WTC11 (cell line): ENCODE data around the gene HOXD10. TPM values are rescaled to one million over a fixed set of nuclear protein-coding genes. Genes with fewer than 3 reads are reported as not detected.

Source experiments
- ATAC-seq: fragments of 200-7000 bp; cut with Tn5 transposase; 2 replicates; pipeline ENCODE4 v1.10.0; 2021; ENCODE audit warnings: mild to moderate bottlenecking, moderate library complexity
- CTCF ChIA-PET: fragments of 300-600 bp; sonication (Branson Sonifier 250); formaldehyde crosslinking; loops from one replicate; lab custom pipeline; 2021; ENCODE audit warnings: antibody characterized with exemption; lab: Charles Lee
- POLR2A ChIA-PET: fragments of 350-600 bp; sonication (Branson Sonifier 250); formaldehyde crosslinking; loops from one replicate; lab custom pipeline; 2021; ENCODE audit warnings: antibody characterized with exemption; lab: Charles Lee
- DNase-seq: peaks from one replicate; pipeline ENCODE4 v3.0.0; 2021; ENCODE audit warnings: low spot score
- H3K27ac Mint-ChIP-seq: 2 replicates; pipeline ENCODE4 v1.8.0; 2021; ENCODE audit warnings: mixed read lengths
- H3K27me3 Mint-ChIP-seq: 2 replicates; pipeline ENCODE4 v1.8.0; 2021; ENCODE audit warnings: low read depth, mild to moderate bottlenecking, moderate library complexity, mixed read lengths
- H3K36me3 Mint-ChIP-seq: 2 replicates; pipeline ENCODE4 v1.8.0; 2021; ENCODE audit warnings: mixed read lengths
- H3K4me1 Mint-ChIP-seq: 2 replicates; pipeline ENCODE4 v1.8.0; 2022; ENCODE audit warnings: mixed read lengths
- H3K4me3 Mint-ChIP-seq: 2 replicates; pipeline ENCODE4 v1.8.0; 2021; ENCODE audit warnings: mild to moderate bottlenecking, moderate library complexity, mixed read lengths
- H3K9me3 Mint-ChIP-seq: 2 replicates; pipeline ENCODE4 v1.8.0; 2021; ENCODE audit warnings: mixed read lengths
- ATF1 ChIP-seq: sonication (generic); formaldehyde crosslinking; IDR thresholded peaks from 2 replicates; pipeline ENCODE4 v1.8.1; 2023; ENCODE audit warnings: mild to moderate bottlenecking, moderate library complexity, missing genetic modification reagents
- CREB1 ChIP-seq: sonication (generic); formaldehyde crosslinking; IDR thresholded peaks from 2 replicates; pipeline ENCODE4 v1.8.0; 2023; ENCODE audit warnings: mild to moderate bottlenecking, missing genetic modification reagents
- CREM ChIP-seq: sonication (generic); formaldehyde crosslinking; IDR thresholded peaks from 2 replicates; pipeline ENCODE4 v1.8.1; 2022; ENCODE audit warnings: mild to moderate bottlenecking, missing genetic modification reagents, moderate library complexity
- ESRRA ChIP-seq: sonication (generic); formaldehyde crosslinking; IDR thresholded peaks from 2 replicates; pipeline ENCODE4 v1.8.1; 2022; ENCODE audit warnings: mild to moderate bottlenecking, missing genetic modification reagents, borderline replicate concordance
- NFYB ChIP-seq: sonication (generic); formaldehyde crosslinking; conservative IDR thresholded peaks from 2 replicates; pipeline ENCODE4 v1.8.0; 2022; ENCODE audit warnings: low read depth, missing genetic modification reagents
- NR2C2 ChIP-seq: sonication (generic); formaldehyde crosslinking; IDR thresholded peaks from 2 replicates; pipeline ENCODE4 v1.8.0; 2022; ENCODE audit warnings: mild to moderate bottlenecking, missing genetic modification reagents
- NR3C1 ChIP-seq: sonication (generic); formaldehyde crosslinking; conservative IDR thresholded peaks from 2 replicates; pipeline ENCODE4 v1.8.1; 2023; ENCODE audit warnings: low read depth, mild to moderate bottlenecking, missing genetic modification reagents
- RELA ChIP-seq: sonication (generic); formaldehyde crosslinking; IDR thresholded peaks from 2 replicates; pipeline ENCODE4 v1.8.1; 2022; ENCODE audit warnings: missing genetic modification reagents, mild to moderate bottlenecking, borderline replicate concordance
- SOX15 ChIP-seq: fragments of 250-450 bp; sonication (Bioruptor Pico); IDR thresholded peaks from 2 replicates; pipeline ENCODE4 v1.9.0; 2021; ENCODE audit warnings: mild to moderate bottlenecking
- ZNF317 ChIP-seq: sonication (generic); formaldehyde crosslinking; IDR thresholded peaks from 2 replicates; pipeline ENCODE4 v1.8.1; 2023; ENCODE audit warnings: low read depth, mild to moderate bottlenecking, moderate library complexity, missing genetic modification reagents, borderline replicate concordance
- ZNF396 ChIP-seq: fragments of 250-450 bp; sonication (Bioruptor Pico); IDR thresholded peaks from 2 replicates; pipeline ENCODE4 v1.8.0; 2021; ENCODE audit warnings: mild to moderate bottlenecking, moderate library complexity, borderline replicate concordance
- total RNA-seq: library from RNA; stranded (reverse); gene quantifications from 3 replicates; pipeline ENCODE4 v1.2.3, GENCODE V29; 2021
- TF ChIP-seq, protein P1 (sequence below): sonication (generic); formaldehyde crosslinking; IDR thresholded peaks from 2 replicates; pipeline ENCODE4 v1.8.0; 2022; ENCODE audit warnings: mild to moderate bottlenecking, missing genetic modification reagents
- TF ChIP-seq, protein P2 (sequence below): sonication (generic); formaldehyde crosslinking; IDR thresholded peaks from 2 replicates; pipeline ENCODE4 v1.8.0; 2022; ENCODE audit warnings: mild to moderate bottlenecking, missing genetic modification reagents
- TF ChIP-seq, protein P3 (sequence below): sonication (generic); formaldehyde crosslinking; IDR thresholded peaks from 2 replicates; pipeline ENCODE4 v1.8.1; 2023; ENCODE audit warnings: mild to moderate bottlenecking, missing genetic modification reagents, moderate library complexity
- TF ChIP-seq, protein P4 (sequence below): fragments of 250-450 bp; sonication (Bioruptor Pico); IDR thresholded peaks from 2 replicates; pipeline ENCODE4 v2.1.2; 2022; ENCODE audit warnings: mild to moderate bottlenecking, moderate library complexity
- TF ChIP-seq, protein P5 (sequence below): fragments of 250-450 bp; sonication (Bioruptor Pico); IDR thresholded peaks from 2 replicates; pipeline ENCODE4 v1.9.0; 2021; ENCODE audit warnings: mild to moderate bottlenecking, borderline replicate concordance
- TF ChIP-seq, protein P6 (sequence below): sonication (generic); formaldehyde crosslinking; IDR thresholded peaks from 2 replicates; pipeline ENCODE4 v1.8.1; 2022; ENCODE audit warnings: mild to moderate bottlenecking, missing genetic modification reagents, moderate library complexity, borderline replicate concordance

Gene HOXD10
- total RNA-seq, 1 experiment from 2014 or later, result not detected

DNA sequence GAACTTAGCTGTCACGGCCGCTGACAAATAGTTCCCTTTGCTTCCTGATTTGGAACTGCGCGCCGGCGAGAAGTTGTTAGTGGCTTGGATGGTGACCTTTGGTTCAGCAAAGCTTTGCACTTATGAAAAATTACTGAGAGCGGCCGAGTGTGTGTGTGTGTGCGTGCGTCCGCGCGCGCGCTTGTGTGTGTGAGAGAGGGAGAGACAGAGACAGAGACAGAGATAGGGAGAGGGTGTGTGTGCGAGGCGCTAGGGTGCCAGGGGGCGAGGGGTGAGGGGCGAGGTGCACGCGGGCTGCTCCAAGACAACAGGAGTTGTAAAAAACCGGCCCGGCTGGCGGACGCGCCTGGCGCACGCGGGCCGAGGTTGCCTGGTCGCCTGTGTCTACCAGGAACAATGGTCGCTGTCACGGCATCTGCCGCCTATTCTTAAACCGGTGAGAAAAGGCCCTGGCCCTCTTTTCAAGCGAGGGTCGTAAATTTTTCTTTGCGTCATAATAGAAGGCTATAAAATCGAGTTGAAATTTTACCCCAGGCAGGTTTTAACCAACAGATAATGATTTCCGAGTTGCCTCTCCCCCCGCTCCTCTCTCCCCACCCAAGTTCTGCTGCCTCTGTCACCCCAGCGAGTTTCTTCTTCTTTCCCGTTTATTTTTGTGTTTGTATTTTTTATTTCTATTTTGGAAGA, 41.1 kb downstream of the HOXD10 start:
- DNase-seq, result no peak
- peaks cover 100% of the 10 kb centered on the region for H3K27me3 Mint-ChIP-seq
- ChIA-PET CTCF (no interaction called here), POLR2A (no interaction called here)
- no peaks in the 10 kb centered on the region for H3K9me3 Mint-ChIP-seq
- H3K27ac Mint-ChIP-seq, result no peak overlapping the region
- no peak overlapping the region for H3K4me3 Mint-ChIP-seq
- ATAC-seq, result no peak
- H3K4me1 Mint-ChIP-seq, result peaks cover 29% of the 10 kb centered on the region
- H3K36me3 Mint-ChIP-seq, result peaks cover 2% of the 10 kb centered on the region; the same call in 1 of the 2 replicates
- TF ChIP-seq CREM, result no peak
- no peak for TF ChIP-seq SOX15 (CRISPR knock-in tag)

DNA sequence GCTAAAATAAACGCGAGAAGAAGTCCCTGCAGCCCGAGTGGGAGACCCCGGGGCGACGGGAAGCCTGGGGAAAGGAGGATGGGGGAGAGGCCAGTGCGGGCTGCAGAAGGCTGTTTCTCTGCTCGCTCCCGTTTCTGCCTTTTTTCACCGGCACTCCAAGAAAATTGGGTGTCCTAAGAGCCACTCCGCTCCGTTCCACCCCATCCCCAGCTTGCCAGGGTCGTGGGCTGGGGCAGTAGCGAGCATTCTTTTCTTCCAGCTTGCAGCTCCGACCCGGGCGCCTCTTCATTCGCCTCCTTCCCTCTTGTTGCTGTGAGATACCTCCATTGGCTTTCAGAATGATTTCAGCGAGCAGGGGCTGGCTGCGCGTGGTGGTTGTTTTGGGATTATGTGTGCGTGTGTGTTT, 41.6 kb downstream of the HOXD10 start:
- no peak for DNase-seq
- ChIA-PET CTCF (no interaction called here), POLR2A (no interaction called here)

More for the DNA sequence above, 41.6 kb downstream of the HOXD10 start:
- TF ChIP-seq CREM (no peak), NR2C2 (CRISPR knock-in tag) (no peak), RELA (CRISPR knock-in tag) (no peak), ZNF317 (no peak), NFYB (CRISPR knock-in tag) (no peak), ATF1 (CRISPR knock-in tag) (no peak), ESRRA (no peak), NR3C1 (CRISPR knock-in tag) (no peak), CREB1 (CRISPR knock-in tag) (no peak), SOX15 (CRISPR knock-in tag) (no peak), ZNF396 (no peak)
- TF ChIP-seq, protein P1, sequence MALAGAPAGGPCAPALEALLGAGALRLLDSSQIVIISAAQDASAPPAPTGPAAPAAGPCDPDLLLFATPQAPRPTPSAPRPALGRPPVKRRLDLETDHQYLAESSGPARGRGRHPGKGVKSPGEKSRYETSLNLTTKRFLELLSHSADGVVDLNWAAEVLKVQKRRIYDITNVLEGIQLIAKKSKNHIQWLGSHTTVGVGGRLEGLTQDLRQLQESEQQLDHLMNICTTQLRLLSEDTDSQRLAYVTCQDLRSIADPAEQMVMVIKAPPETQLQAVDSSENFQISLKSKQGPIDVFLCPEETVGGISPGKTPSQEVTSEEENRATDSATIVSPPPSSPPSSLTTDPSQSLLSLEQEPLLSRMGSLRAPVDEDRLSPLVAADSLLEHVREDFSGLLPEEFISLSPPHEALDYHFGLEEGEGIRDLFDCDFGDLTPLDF (CRISPR knock-in tag), result no peak
- TF ChIP-seq, protein P2, sequence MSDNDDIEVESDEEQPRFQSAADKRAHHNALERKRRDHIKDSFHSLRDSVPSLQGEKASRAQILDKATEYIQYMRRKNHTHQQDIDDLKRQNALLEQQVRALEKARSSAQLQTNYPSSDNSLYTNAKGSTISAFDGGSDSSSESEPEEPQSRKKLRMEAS (CRISPR knock-in tag), result no peak
- TF ChIP-seq, protein P3, sequence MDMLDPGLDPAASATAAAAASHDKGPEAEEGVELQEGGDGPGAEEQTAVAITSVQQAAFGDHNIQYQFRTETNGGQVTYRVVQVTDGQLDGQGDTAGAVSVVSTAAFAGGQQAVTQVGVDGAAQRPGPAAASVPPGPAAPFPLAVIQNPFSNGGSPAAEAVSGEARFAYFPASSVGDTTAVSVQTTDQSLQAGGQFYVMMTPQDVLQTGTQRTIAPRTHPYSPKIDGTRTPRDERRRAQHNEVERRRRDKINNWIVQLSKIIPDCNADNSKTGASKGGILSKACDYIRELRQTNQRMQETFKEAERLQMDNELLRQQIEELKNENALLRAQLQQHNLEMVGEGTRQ (CRISPR knock-in tag), result no peak
- TF ChIP-seq, protein P4, sequence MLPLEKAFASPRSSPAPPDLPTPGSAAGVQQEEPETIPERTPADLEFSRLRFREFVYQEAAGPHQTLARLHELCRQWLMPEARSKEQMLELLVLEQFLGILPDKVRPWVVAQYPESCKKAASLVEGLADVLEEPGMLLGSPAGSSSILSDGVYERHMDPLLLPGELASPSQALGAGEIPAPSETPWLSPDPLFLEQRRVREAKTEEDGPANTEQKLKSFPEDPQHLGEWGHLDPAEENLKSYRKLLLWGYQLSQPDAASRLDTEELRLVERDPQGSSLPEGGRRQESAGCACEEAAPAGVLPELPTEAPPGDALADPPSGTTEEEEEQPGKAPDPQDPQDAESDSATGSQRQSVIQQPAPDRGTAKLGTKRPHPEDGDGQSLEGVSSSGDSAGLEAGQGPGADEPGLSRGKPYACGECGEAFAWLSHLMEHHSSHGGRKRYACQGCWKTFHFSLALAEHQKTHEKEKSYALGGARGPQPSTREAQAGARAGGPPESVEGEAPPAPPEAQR (CRISPR knock-in tag), result no peak
- TF ChIP-seq, protein P5, sequence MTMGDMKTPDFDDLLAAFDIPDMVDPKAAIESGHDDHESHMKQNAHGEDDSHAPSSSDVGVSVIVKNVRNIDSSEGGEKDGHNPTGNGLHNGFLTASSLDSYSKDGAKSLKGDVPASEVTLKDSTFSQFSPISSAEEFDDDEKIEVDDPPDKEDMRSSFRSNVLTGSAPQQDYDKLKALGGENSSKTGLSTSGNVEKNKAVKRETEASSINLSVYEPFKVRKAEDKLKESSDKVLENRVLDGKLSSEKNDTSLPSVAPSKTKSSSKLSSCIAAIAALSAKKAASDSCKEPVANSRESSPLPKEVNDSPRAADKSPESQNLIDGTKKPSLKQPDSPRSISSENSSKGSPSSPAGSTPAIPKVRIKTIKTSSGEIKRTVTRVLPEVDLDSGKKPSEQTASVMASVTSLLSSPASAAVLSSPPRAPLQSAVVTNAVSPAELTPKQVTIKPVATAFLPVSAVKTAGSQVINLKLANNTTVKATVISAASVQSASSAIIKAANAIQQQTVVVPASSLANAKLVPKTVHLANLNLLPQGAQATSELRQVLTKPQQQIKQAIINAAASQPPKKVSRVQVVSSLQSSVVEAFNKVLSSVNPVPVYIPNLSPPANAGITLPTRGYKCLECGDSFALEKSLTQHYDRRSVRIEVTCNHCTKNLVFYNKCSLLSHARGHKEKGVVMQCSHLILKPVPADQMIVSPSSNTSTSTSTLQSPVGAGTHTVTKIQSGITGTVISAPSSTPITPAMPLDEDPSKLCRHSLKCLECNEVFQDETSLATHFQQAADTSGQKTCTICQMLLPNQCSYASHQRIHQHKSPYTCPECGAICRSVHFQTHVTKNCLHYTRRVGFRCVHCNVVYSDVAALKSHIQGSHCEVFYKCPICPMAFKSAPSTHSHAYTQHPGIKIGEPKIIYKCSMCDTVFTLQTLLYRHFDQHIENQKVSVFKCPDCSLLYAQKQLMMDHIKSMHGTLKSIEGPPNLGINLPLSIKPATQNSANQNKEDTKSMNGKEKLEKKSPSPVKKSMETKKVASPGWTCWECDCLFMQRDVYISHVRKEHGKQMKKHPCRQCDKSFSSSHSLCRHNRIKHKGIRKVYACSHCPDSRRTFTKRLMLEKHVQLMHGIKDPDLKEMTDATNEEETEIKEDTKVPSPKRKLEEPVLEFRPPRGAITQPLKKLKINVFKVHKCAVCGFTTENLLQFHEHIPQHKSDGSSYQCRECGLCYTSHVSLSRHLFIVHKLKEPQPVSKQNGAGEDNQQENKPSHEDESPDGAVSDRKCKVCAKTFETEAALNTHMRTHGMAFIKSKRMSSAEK, result no peak
- TF ChIP-seq, protein P6, sequence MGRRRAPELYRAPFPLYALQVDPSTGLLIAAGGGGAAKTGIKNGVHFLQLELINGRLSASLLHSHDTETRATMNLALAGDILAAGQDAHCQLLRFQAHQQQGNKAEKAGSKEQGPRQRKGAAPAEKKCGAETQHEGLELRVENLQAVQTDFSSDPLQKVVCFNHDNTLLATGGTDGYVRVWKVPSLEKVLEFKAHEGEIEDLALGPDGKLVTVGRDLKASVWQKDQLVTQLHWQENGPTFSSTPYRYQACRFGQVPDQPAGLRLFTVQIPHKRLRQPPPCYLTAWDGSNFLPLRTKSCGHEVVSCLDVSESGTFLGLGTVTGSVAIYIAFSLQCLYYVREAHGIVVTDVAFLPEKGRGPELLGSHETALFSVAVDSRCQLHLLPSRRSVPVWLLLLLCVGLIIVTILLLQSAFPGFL (CRISPR knock-in tag), result no peak
- TF ChIP-seq, all 79 proteins: peak for 0
- no peak for ATAC-seq
- H3K27me3 Mint-ChIP-seq, result peaks cover 100% of the 10 kb centered on the region
- H3K4me3 Mint-ChIP-seq, result no peak overlapping the region
- peaks cover 2% of the 10 kb centered on the region; the same call in 1 of the 2 replicates for H3K36me3 Mint-ChIP-seq
- no peaks in the 10 kb centered on the region for H3K9me3 Mint-ChIP-seq
- no peak overlapping the region for H3K27ac Mint-ChIP-seq
- peaks cover 31% of the 10 kb centered on the region for H3K4me1 Mint-ChIP-seq
